HG02852 (cell line): Measurements from ENCODE around the gene SHC3.

Source experiments
- ATAC-seq: cut with Tn5 transposase; IDR thresholded peaks from one replicate; pipeline ENCODE4 v1.9.1; 2021; ENCODE audit warnings: mild to moderate bottlenecking, moderate library complexity; ENCODE audit not compliant: unreplicated experiment

Gene SHC3

GRCh38 chr9:89029788-89030187, 148.8 kb downstream of the SHC3 start:
- ATAC-seq, result no peak

DNA sequence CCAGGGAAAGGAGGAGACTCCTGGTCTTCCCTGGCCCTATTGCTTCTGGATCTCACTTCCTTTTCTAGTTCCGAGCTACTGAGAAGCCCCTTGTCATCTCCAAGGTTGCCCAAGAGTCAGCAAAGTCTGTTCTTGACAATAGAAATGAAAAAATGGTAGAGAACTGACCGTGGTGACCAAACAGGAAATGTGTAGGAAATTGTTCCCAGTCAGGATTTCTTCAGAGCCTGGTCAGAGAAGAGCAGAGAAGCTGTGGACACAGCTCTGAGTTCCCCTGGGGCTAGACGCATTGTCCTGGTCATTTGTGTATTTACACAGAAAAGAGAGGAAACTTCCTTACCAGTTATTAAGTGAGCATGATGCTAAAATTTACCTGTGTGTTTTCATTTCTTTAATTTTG, 151.7 kb downstream of the SHC3 start:
- no peak for ATAC-seq

- no peak for ATAC-seq
Observed at GRCh38 chr9:89025553-89025952, 153.1 kb downstream of the SHC3 start.

GRCh38 chr9:89024727-89025126, 153.9 kb downstream of the SHC3 start:
- no peak for ATAC-seq

DNA sequence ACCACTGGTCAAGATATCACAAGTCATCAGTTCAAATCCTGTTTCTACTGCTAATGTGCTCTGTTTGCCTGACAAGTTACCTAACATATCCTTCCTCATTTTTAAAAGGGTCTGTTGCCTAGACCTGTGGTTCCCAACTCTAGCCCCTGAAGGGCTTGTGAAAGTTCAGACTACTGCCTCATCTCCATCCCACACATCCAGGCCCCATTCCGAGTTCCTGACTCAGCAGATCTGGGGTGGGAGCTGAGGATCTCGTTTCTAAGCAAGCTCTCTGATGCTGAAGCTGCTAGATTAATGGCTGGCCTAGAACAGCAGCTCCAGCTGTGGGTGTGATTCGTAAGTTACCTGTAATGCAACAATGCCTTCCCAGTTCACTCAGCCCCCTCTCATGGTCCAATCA, 154.9 kb downstream of the SHC3 start:
- no peak for ATAC-seq

DNA sequence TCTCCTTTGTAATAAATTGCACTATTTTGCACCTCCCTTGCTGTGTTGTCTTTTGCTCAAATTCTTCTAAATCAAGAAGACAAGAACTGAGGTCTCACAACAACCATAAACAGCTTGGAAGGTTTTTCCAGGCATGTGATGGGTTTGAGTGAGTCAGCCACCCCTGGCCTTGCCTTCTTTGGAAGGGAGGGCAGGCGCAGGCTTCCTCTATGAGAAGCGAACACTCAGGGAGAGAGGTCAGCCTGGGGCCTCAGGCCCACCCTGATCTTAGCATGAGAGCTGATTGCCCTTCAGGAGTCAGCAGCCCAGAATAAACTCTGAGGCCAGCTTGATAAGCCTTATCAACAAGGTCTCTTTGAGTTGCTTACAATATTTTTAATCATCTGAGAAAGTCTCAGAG, 155.7 kb downstream of the SHC3 start:
- no peak for ATAC-seq

- ATAC-seq, result no peak
Observed at GRCh38 chr9:89022001-89022759, 156.4 kb downstream of the SHC3 start.

DNA sequence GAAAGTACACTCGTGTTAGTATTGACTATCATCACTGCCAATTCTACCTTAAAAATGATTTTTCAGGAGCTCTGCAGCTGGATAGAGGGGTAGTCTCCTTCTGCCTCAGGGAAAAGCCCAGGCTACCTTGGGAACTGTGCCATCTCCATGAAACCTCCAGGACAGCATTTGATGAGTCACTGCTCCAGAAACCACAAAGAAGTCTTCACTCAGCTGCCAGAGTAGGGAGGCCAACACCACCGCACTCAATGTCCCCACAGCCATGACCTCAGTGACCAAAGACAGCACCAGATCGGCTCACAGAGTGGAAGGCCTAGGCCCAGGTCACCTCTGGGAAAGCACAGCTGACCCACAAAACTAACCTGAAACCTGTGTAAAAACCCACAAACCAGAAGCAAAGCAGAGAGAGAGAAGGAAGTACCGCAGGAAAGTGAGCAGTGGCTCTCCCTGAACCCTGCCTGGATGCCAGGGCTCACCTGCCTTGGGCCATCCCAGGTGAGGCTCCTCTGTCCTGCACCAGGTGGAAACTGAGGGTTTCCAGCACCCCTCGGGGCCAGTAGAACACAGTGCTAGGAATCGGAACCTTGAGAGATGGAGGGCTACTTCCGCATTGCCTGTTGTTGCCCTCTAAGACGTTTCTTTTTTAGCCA, 157.3 kb downstream of the SHC3 start:
- no peak for ATAC-seq

DNA sequence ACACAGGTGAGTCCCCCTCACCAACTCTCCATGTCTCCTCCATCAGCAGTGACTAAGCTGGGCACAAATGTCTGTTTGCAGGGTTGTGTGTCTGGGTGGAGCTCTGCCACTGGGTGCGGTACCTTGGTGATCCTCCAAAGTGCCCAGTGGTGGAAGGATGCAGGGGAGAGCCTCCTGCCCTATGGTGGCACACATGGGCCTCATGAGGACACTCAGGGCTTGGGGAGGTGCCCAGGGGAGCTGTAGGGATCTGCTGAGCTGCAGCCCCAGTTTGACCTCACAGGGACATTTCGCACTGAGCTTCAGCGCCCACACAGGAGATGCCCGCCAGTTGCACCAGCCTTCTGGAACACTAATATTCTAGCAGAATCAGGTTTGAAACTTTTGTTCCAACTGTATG, 157.9 kb downstream of the SHC3 start:
- no peak for ATAC-seq

- no peak for ATAC-seq
Observed at GRCh38 chr9:89015336-89015735, 163.3 kb downstream of the SHC3 start.

- ATAC-seq, result no peak
Observed at GRCh38 chr9:89014153-89014552, 164.5 kb downstream of the SHC3 start.

DNA sequence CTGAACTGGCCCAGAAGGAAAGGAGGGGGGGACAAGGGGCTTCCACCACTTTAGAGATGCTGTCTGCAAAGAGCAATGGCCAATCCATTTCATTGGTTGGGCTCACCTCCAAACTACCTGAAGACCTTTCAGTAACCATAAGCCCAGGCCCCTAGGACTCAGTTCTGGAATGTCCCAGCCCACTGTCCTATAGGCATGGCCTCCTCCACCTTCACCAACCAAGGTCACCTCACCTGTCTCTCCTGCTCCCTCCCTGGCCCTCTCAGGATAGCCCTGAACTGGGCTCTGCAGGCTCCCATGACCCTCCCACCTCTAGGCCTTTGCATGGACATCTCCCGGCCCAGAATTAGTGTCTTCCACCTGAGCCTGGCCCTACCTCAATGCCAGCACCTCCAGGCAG, 165.0 kb downstream of the SHC3 start:
- no peak for ATAC-seq

DNA sequence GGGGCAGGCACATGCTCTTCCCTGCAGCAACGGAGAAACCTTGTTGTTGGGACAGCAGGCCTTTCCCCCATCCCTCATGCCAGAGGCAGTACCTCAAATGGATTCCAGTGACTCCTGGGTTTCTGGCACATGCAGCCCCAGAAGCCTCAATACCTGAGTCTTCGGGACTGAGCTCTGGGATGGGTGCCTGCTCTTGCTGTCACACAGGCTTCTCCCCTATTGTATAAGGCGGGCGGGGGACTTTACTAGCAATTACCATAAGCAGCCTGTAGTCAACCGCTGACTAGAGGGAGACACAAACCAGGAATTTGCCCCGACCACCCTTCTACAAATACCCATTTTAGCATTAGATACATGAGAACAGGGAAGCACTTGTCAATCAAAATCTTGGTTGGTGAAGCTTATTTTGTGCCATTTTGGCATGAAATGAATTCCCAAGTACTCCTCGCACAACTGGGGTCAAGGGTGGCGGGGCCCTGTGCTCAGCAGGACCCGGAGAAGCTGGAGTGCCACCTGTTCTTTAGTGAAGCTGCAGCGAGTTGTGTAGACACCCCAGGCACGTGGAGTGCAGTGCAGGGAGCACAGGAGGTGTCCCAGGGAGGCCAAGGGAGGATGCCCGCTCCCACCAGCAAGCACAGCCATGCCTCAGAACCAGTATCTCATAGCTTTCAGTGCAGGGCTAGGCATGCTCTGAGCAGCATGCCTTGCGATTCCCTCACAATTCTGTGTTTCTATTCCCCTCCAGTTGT, 166.2 kb downstream of the SHC3 start:
- no peak for ATAC-seq

DNA sequence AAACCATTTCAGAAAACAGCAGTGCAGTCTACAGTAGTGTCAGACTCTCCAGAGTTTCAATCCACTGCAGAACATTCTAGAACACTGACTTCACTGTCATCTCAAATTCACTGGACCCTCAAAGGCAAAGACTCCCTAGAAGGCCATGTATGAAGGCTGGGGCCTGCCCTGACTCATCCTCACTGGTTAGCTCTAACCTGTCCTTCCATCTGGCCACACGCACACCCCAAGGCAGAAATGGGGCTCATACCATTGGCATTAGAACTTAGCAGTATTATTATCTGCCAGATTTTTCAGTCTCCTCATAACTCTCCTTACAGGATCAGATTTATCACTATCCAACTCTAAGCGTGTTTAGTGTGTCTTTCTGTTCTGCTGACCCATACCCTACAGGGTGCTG, 166.9 kb downstream of the SHC3 start:
- ATAC-seq, result no peak

DNA sequence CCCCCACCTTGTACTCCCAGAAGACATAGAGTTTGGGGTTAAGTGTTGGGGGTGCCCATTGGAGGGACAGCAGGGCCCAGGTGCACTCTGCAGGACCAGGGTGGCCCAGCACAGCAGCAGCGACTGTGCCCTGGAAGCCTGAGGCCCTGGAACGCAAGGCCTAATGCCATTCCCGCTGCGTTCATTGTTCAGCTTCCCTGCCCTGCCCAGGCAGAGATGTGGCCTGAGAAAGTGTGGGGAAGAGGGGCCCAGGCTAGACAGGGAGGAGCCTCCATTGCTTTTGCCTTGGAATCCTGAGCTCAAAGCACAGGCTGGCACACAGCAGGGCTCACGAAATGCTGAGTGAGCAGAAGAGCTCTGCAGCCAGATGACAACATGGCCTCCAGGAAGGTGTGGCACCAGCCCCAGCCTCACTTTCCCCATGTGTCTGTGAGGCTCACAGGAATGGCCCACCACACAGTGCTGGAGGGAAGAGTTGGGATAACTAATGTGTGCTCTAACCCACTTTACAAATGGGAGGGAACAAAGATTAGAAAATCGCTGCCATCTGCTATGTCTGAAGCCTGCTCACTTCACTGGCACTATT, 168.0 kb downstream of the SHC3 start:
- no peak for ATAC-seq

DNA sequence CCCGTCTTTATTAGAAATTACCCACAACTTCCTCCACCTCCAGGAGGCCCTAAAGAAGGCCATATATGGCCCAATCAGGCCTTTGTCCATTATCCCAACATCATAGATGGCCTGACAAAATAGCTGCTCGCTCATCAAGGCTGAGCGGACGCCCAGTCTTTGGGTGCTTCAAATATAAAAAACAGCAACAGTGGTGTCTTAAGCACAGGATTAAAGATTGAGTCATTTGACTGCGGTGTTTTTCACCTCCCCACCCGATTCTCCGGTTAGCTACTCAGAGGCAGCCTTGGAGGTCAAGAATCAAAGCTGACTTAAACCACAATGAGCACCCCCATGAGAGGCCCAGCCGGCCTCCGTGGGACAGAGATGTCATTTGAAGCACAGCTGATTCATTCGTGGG, 168.6 kb downstream of the SHC3 start:
- no peak for ATAC-seq

GRCh38 chr9:89009546-89009840, 169.1 kb downstream of the SHC3 start:
- ATAC-seq, result no peak

- ATAC-seq, result no peak
Observed at GRCh38 chr9:89008744-89009545, 169.7 kb downstream of the SHC3 start.

DNA sequence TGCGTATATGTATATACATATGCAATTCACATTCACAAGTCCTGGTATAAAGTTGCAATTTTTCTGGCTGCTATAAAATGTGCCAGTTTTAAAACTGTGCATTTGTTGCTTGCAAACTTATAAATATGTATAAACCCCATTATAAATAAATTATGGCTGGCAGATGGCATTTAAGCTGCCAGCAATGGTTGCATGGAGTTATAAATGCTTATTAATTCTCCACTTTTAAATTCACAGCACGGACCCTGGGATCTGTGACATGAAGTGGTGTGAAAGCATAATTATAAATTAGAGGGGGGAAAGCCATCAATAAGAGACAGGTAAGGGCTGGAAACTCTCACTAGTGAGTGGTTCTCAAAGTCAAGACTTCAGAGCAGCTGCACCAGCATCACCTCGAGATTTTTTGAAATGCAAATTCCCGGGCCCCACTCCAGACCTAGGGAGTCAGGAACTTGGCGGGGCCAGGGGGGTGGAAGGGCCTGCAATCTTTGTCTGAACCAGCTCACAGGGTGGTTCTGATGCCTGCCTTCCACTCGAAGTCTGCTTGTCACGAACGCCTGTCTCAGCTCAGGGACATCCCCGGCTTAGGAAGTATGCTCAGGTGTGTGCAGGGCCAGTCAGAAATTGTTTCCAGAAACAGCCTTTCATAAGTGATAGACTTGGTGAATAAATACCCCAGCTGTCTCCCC, 170.4 kb downstream of the SHC3 start:
- no peak for ATAC-seq
